ENCODE data around the gene ALLC.
"Not testable (repeated sequence)": the region's sequence is repeated elsewhere in the genome, so short reads cannot be mapped to it uniquely, and the experiment has no call there.

ALLC gene

DNA sequence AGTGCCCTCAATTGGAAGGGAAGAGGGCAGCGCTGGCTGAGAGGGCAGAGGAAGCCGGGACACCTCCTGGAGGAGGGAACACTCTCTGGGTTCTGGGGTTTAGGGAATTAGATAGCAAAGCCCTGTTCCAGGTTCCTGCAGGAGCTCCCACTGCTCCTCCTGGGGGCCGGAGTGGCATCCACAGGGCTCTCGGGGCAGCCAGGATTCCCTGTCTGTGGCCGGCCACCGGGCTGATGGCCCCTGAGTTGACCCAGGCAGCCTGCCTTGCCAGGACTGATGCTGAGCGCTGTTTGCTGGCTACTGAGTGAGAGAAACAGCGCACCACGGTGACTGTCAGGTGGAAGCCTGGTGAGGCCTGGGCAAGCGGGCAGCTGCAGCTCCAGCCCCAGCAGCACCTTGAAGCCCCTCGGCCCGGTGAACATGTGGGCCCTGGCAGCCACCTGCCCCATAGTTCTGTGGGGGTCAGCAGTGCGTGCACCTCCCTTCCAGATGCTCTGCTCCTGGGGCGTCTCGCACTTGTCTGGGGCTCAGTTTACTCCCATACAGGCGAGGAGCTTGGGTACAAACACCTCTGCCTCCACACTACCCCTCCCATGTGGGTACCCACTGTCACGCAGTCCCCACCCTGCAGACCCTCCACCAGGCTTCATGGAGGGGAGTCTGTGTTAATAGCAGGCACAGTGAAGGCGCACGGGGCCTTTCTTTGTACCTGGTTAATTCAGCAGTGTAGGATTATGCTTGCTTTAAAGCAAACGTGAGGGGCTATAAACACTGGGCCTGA, 7.7 kb upstream of the ALLC start:
- Mint-ChIP-seq H3K4me1 (peaks cover 8 to 17% of the 10 kb centered on the region in 2 donors), H3K27me3 (peaks cover 7 to 12% of the 10 kb centered on the region in 2 donors), H3K9me3 (no peaks in the 10 kb centered on the region), H3K27ac (no peak overlapping the region), H3K4me3 (peak overlapping the region in 1 of 2 donors; percentile 74), H3K36me3 (no peaks in the 10 kb centered on the region)
- ATAC-seq (replicated peaks) (no peak), DNase-seq (no peak)

DNA sequence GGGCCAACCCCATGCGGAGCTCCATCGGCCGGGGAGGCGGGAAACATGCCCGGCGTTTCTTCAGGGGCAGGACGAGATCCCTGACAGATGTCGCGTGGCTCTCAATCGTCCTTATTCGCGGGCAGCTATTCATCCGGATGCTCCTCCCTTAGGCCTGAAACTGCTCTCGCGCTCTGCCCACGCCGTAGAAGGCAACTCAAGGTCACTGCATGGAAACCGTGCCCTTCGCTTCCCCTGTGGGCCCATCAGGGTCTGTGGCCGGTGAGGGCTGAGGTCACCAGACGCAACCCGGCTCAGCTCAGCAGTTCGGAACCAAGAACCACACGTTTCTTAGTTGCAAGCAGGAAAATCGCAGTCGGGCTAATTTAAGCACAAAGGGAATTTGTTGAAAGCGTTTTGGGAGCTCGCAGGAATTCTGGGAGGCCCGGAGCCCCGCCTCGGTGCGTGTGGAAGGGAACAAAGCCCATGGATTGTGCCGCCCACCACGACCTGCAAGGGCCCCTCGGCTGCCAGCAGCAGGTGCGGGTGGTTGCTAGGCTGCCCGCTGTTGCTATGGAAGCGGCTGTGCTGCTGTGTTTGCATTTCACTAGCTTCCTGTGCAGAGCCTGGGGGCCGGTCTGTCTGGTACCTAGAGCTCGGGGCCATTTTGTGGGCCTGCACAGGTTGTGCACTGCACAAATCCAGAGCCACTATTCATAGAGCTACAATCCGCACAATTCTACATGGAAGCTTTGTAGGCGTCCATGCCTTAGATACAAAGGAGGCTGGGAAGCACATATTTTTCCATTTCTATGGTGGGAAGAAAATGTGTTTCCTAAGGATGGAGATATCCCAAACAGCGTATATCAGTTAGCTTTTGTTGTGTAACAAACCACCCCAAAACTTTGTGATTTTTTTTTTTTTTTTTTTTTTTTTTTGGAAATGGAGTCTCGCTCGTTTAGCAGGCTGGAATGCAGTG, 6.0 kb upstream of the ALLC start:
- Mint-ChIP-seq H3K4me3 (peak overlapping the region; percentile 74 to 86), H3K27me3 (peaks cover 7 to 12% of the 10 kb centered on the region in 2 donors), H3K36me3 (no peaks in the 10 kb centered on the region), H3K4me1 (peaks cover 11 to 17% of the 10 kb centered on the region in 2 donors), H3K9me3 (no peaks in the 10 kb centered on the region), H3K27ac (peak overlapping the region; percentile 81)
- peak; percentile 66 for DNase-seq
- ATAC-seq (replicated peaks), result peak; percentile 78 to 81

DNA sequence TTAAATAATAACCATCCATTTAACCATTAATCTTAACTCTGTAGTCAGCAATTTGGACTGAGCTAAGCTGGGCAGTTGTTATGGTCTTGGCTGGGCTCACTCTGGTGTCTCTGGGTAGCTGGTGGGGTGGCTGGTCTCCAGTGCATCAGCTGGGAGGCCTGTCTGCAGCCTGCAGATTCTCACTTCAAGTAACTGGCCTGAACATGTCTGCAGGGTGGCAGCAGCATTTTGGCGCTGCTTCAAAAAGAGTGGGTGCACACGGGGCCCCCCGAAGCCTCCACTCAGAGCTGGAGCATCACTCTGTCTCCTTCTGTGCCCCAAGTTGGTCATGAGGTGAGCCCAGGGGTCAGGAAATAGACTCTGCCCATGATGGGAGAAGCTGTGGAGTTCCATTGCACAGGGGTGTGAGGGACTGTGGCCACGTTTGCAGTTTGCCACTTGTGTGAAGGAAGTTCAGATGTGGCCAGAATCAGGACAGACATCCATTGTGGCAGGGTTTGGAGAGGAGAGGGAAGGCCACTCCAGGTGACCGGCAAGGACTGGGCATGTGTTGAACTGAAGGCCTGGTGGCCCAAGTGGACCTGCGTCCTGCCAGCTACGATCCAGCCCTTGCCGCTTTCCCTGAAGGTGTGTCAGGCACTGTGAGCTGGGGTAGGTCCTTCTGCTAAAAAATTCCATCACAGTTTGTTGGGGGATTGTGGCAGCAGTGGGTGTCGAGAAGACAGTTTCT, 4.9 kb upstream of the ALLC start:
- peaks cover 11 to 17% of the 10 kb centered on the region in 2 donors for H3K4me1 Mint-ChIP-seq
- H3K27me3 Mint-ChIP-seq, result peaks cover 0 to 7% of the 10 kb centered on the region in 2 donors
- no peaks in the 10 kb centered on the region for H3K9me3 Mint-ChIP-seq
- no peaks in the 10 kb centered on the region for H3K36me3 Mint-ChIP-seq
- no peak for ATAC-seq (replicated peaks)
- H3K27ac Mint-ChIP-seq, result no peak overlapping the region
- DNase-seq, result no peak
- no peak overlapping the region for H3K4me3 Mint-ChIP-seq

DNA sequence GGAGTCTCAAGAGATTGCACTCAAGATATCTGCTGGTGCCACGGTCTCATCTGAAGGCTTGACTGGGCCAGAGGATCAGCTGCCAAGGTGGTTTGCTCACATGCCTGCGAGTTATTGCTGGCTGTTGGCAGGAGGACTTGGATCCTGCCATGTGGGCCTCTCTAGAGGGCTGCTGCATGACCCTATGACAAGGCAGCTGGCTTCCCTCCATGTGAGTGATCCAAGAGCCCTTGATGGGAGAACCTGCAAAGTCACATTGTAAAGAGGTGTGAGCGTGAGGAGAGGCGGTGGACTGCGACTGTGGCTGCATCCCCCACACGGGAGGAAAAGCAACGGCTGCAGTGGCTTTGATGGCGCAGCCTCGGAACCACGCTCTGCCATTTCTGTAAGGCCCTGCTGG, 4.0 kb upstream of the ALLC start:
- peaks cover 0 to 7% of the 10 kb centered on the region in 2 donors for H3K27me3 Mint-ChIP-seq
- no peak overlapping the region for H3K4me3 Mint-ChIP-seq
- peaks cover 11 to 17% of the 10 kb centered on the region in 2 donors for H3K4me1 Mint-ChIP-seq
- no peaks in the 10 kb centered on the region for H3K36me3 Mint-ChIP-seq
- H3K9me3 Mint-ChIP-seq, result no peaks in the 10 kb centered on the region
- ATAC-seq (replicated peaks), result no peak
- DNase-seq, result no peak
- H3K27ac Mint-ChIP-seq, result no peak overlapping the region

DNA sequence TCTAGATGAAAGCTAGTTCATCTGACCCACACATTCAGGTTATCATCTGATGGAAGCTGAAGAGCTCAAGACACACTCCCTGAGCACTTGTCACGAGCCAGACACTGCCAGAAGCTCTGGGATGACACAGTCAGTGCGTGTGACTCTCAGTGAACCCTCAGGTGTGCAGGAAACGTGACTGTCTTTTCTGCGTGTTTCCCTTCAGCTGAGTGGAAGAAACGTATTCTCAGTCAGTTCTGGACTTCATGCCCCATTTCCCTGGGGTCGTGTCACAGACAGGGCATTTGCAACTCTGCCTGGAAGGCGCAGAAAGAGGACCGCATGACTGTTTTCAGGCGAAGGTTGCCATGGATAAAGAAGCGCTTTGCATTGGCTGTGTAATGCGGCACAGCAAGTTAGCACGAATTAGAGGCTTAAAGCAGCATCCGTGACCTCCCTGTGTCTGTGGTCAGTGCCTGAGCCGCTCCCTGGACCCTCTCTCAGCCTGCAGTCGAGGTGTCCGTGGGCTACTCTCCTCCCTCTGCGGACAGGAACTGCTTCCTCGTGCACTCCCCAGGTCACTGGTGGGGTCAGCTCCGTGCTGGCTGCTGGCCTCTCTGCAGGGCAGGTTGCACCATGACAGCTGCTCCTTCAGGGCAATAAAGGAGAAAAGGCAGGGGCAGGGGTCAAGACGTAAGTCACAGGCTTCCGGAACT, 3.3 kb upstream of the ALLC start:
- no peaks in the 10 kb centered on the region for H3K36me3 Mint-ChIP-seq
- no peak for DNase-seq
- ATAC-seq (replicated peaks), result no peak
- H3K9me3 Mint-ChIP-seq, result no peaks in the 10 kb centered on the region
- peaks cover 0 to 3% of the 10 kb centered on the region in 2 donors for H3K27me3 Mint-ChIP-seq
- peaks cover 11 to 17% of the 10 kb centered on the region in 2 donors for H3K4me1 Mint-ChIP-seq
- no peak overlapping the region for H3K27ac Mint-ChIP-seq
- H3K4me3 Mint-ChIP-seq, result no peak overlapping the region

DNA sequence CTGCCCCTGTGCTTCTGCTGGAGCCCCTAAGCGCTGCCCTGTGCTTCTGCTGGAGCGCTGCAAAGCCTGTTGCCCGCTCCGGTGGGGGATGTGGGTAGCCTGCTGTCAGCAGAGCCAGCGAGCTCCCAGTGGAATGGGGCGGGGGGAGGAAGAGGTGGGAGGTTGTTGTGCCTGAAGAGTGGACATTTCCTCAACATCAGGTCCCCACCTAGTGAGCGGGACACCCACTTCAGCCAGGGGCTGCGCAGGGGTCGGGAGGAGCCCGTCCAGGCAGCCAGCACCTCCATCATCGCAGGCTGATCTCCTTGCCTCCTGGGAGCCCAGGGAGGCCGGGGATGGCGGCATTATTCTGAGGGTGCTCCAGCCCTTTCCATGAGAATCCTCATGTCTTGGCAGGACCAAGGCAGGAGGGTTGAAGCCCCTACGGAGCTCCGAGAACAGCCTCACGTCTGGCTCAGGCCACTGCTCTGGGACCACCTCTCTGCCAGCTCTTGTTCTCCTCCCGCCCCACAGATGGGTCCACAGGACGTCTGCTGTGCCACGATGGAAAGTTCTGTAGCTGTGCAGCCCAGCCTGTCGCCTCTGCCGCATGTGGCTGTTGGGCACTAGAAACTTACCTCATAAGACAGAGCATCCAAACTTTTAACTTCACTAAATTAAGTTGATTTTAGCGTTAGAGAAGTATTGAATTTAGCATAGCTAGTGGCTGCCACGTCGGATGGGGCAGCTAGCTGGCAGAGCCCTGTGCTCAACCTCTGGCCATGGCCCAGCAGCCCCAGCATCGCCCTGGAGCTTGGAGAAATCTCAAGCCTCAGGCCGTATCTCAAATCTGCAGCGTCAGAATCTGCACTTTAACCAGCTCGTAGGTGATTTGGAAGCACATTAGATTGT, 1.9 kb upstream of the ALLC start:
- Mint-ChIP-seq H3K27ac (no peak overlapping the region), H3K4me3 (no peak overlapping the region), H3K27me3 (no peaks in the 10 kb centered on the region), H3K4me1 (peaks cover 9 to 12% of the 10 kb centered on the region in 2 donors), H3K9me3 (no peaks in the 10 kb centered on the region), H3K36me3 (no peaks in the 10 kb centered on the region)
- no peak for DNase-seq
- ATAC-seq (replicated peaks), result no peak

DNA sequence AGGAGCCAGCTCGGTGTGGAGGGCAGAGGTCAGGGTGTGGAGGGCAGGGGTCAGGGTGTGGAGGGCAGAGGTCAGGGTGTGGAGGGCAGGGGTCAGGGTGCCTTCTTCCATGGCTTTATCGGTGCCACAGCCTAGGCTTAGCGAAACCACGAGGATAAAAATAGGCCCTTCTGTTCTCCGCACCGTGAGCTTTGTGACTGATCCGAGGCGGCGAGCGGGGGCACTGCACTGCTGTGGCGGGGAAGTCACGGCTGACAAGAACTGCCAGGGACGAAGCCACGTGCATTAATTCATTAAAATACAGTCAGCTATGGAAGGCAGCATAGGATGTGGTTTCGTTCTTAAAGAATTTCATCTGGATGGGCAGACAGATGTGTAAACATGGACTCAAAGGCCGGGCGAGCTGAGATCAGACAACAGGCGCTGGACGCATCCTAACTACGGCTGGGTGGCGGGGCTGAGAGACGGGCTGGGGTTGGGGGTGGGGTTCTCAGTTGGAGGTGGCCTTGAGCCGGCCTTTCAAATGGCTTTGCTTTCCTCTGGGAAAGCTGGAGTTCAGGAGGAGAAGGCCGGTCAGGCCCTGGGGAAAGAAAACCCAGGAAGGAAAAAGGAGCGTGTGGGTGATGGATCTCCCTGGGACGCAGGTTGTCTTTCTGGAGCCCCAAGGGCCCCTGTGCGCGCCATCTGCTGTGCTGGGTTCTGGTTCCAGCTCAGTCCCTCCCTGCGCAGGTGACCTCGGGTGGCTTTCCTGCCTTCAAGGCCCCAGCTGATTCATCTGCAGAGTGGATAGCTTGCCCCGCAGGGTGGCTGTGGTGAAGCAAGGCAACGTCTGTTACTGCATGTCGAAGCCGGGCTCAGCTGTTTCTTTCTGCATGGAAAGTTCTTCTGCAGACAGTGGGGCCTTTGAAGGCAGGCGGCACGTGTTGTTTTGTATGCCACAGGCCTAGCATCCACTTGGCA, 958 bp upstream of the ALLC start:
- DNase-seq (no peak), ATAC-seq (replicated peaks) (peak; percentile 49 to 52)
- Mint-ChIP-seq H3K27me3 (no peaks in the 10 kb centered on the region), H3K36me3 (no peaks in the 10 kb centered on the region), H3K4me1 (peaks cover 3 to 5% of the 10 kb centered on the region in 2 donors), H3K9me3 (no peaks in the 10 kb centered on the region), H3K4me3 (no peak overlapping the region), H3K27ac (peak overlapping the region; percentile 2)

DNA sequence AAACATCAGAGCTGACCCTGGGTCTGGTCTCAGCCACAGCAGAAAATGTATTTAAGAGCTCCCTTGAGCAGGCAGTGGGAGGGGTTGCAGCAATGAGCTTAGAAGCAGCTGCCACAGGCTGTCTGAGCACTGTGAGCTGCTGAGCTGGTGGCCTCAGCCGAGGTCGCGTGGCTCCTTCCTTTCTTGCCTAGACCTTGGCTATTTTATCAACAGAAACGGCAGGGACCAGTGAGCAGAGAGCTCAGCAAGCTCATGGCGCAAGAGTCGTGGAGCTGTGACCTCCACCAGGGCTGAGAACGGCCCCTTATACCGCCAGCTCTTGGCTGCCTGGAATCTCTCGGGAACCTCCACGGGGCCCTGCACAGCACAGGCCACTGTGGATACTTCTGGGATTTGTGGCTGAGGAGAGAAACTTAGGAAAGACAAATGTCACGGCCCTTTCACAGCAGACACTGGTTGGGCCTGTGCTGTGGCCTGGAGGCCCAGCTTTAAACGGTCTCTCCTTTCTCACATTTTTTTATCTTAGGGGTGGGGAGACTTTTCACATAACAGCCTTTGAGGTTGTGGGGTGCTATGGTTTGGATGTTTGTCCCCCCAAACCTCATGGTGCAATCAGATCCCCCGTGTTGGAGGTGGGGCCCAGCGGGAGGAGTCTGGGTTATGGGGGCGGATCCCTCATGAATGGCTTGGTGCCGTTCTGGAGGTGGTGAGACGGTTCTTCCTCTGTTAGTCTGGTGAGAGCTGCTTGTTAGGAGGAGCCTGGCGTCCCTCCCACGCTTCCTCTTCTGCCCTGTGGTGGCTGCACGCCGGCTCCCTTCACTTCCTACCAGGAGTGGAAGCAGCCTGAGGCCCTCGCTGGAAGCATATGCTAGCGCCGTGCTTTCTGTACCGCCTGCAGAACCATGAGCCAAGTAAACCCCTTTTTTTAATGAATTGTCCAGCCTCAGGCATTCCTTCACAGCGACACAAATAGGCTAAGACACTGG, 1.7 kb downstream of the ALLC start:
- no peaks in the 10 kb centered on the region for H3K36me3 Mint-ChIP-seq
- H3K4me3 Mint-ChIP-seq, result no peak overlapping the region
- ATAC-seq (replicated peaks), result no peak
- no peaks in the 10 kb centered on the region for H3K9me3 Mint-ChIP-seq
- H3K4me1 Mint-ChIP-seq, result peaks cover 0 to 5% of the 10 kb centered on the region in 2 donors
- H3K27ac Mint-ChIP-seq, result no peak overlapping the region
- no peak for DNase-seq
- no peaks in the 10 kb centered on the region for H3K27me3 Mint-ChIP-seq

DNA sequence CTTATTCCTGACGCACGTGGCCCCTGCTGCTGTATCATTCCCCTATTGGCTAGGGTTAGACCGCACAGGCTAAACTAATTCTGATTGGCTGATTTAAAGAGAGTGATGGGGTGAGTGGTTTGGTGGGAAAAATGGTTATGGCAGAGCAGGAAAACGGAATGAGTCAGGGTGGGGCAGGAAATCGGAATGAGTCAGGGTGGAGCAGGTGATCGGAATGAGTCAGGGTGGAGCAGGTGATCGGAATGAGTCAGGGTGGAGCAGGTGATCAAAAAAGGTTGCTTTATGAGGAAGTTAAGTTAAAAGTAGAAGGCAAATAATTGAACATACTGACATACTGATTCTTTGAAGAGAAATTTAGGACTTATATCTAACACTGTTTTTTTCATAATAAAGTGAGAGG, 2.6 kb downstream of the ALLC start:
- H3K4me1 Mint-ChIP-seq; DNase-seq; H3K4me3 Mint-ChIP-seq; H3K27me3 Mint-ChIP-seq; H3K27ac Mint-ChIP-seq; H3K36me3 Mint-ChIP-seq; H3K9me3 Mint-ChIP-seq; ATAC-seq (replicated peaks): not testable (repeated sequence)

DNA sequence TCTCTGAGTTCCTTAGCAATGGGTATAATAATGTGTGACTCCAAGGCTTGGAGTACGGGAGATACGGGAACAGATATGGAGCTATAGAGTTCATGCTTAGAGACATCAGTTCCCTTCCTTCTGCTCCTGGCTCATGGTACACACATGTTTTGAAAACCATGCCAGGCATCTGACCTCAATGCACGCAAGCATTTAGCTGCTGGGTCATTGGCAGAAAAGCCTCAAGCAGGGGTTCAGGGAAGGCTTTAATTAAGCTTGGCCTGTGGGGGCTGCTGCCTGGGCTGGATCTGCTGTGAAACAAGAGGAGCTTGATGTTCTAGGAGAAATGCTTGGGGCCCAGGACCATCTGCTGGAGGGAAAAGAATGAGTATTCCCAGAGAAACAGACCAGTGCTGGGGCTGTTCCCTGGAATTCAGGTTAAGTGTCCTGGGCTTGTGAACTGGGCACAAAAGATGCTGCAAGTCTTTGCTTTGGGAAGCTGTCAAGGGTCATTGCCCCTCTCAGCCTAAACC, 3.2 kb downstream of the ALLC start:
- H3K27me3 Mint-ChIP-seq, result no peaks in the 10 kb centered on the region
- no peak overlapping the region for H3K4me3 Mint-ChIP-seq
- DNase-seq (no peak), ATAC-seq (replicated peaks) (no peak)
- H3K4me1 Mint-ChIP-seq, result peaks cover 0 to 5% of the 10 kb centered on the region in 2 donors
- H3K36me3 Mint-ChIP-seq, result no peaks in the 10 kb centered on the region
- peaks cover 0 to 2% of the 10 kb centered on the region in 2 donors for H3K9me3 Mint-ChIP-seq
- H3K27ac Mint-ChIP-seq, result no peak overlapping the region

DNA sequence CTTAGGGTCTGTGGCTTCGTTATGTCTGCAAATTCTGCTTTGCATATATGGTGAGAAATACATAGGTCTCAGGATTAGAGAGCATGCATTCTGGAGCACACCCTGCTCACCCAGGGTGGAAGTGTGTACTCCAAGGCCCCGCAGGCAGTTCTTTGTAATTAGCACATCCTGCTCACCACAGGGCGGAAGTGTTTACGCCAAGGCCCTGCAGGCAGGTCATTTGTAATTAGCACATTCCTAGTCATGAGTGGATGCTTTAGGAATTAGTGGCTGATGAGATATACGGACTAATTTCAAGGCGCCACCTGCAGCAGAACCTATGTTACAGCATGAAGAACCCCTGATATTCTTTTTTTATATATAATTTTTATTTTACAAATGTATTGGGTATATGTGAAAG, 4.2 kb downstream of the ALLC start:
- no peaks in the 10 kb centered on the region for H3K36me3 Mint-ChIP-seq
- no peak overlapping the region for H3K27ac Mint-ChIP-seq
- no peak overlapping the region for H3K4me3 Mint-ChIP-seq
- peaks cover 0 to 2% of the 10 kb centered on the region in 2 donors for H3K9me3 Mint-ChIP-seq
- DNase-seq (no peak), ATAC-seq (replicated peaks) (no peak)
- H3K27me3 Mint-ChIP-seq, result no peaks in the 10 kb centered on the region
- H3K4me1 Mint-ChIP-seq, result peaks cover 0 to 2% of the 10 kb centered on the region in 2 donors

Measured in stimulated activated naive B cell treated with anti-CD40 and anti-IgM and Interleukin-4, amounts not matched to agents 10 μg/mL and 1 μg/mL and 100 μg/mL, for 72 hours (primary cell).